Gastrocnemius medialis (tissue), 4 donors: ENCODE data around the gene NEURL2. TPM values are rescaled to one million over a fixed set of nuclear protein-coding genes. Genes with fewer than 3 reads are reported as not detected.

Experiments used
- ATAC-seq, 2 donors: fragments of 150-250 bp; one replicate each; pipeline ENCODE4 v1.9.1; 2016
- DNase-seq, 2 donors: peaks; one replicate each; pipeline ENCODE4 v3.0.0-alpha.2; 2019
- H3K27ac ChIP-seq, 4 donors: fragments of 200-600 bp; sonication (generic); 1 replicate in 1 of 4; 2 replicates in 3 of 4; pipeline ENCODE4 v1.5.1; 2016 to 2018; ENCODE audit warnings: mild to moderate bottlenecking in 2 of 4, moderate library complexity in 1 of 4
- H3K27me3 ChIP-seq, 3 donors: fragments of 200-600 bp; sonication (generic) in 2 of 3; 1 replicate in 1 of 3; 2 replicates in 2 of 3; pipeline versions ENCODE4 v1.5.1 to v1.6.0; 2016 to 2019; ENCODE audit warnings: mild to moderate bottlenecking in 1 of 3, moderate library complexity in 1 of 3
- H3K36me3 ChIP-seq, 2 donors: fragments of 200-600 bp; sonication (generic) in 1 of 2; one replicate each; pipeline ENCODE4 v1.5.1; 2017 to 2018
- H3K4me1 ChIP-seq, 2 donors: fragments of 200-600 bp; sonication (generic) in 1 of 2; one replicate each; pipeline ENCODE4 v1.5.1; 2016 to 2017; ENCODE audit warnings: mild to moderate bottlenecking in 2 of 2
- H3K4me3 ChIP-seq, 4 donors: fragments of 200-600 bp; sonication (generic) in 3 of 4; 1 replicate in 1 of 4; 2 replicates in 3 of 4; pipeline ENCODE4 v1.5.1; 2016 to 2019; ENCODE audit warnings: mild to moderate bottlenecking in 2 of 4
- H3K9me3 ChIP-seq, 3 donors: fragments of 200-600 bp; sonication (generic) in 2 of 3; 1 replicate in 1 of 3; 2 replicates in 2 of 3; pipeline ENCODE4 v1.5.1; 2016 to 2019
- CTCF ChIP-seq, 5 experiments: fragments of 450-650 bp in 3 of 5; fragments of 200-600 bp in 2 of 5; sonication (generic) in 2 of 5; IDR thresholded peaks in 4 of 5; conservative IDR thresholded peaks in 1 of 5; 1 replicate in 4 of 5; 2 replicates in 1 of 5; pipeline ENCODE4 v1.5.1; 2016 to 2019; ENCODE audit warnings: antibody characterized with exemption in 5 of 5, mild to moderate bottlenecking in 3 of 5, moderate library complexity in 3 of 5
- POLR2A ChIP-seq, 2 donors: fragments of 450-650 bp; IDR thresholded peaks; one replicate each; pipeline ENCODE4 v1.6.1; 2017; ENCODE audit warnings: antibody characterized with exemption in 2 of 2, mild to moderate bottlenecking in 2 of 2, moderate library complexity in 2 of 2
- in situ Hi-C, 4 donors: fragments of 200-750 bp; cut with MboI; loops; one replicate each; pipeline versions ENCODE4 v1.15.0 to v1.8.0; 2017; ENCODE audit warnings: low sequenced_read_pairs in 4 of 4
- intact Hi-C: fragments of 100-400 bp; cut with DNase I; formaldehyde crosslinking; loops from one replicate; pipeline ENCODE4 v1.15.1; 2023; ENCODE audit warnings: low total_unique reads
- total RNA-seq, 4 donors: library from RNA; depleted of rRNA; stranded (reverse); fragments of >200 nt; gene quantifications; one replicate each; pipeline versions ENCODE4 v1.1.0 to v1.2.3, GENCODE V29; 2016

Gene NEURL2
- total RNA-seq, 4 donors from 2014 or later = 4.9 to 24.1 (median 10.2) TPM

- ATAC-seq (peak; percentile 65 to 68), DNase-seq (peak; percentile 56 to 77)
- no peaks in the 10 kb centered on the region for H3K9me3 ChIP-seq
- TF ChIP-seq POLR2A (IDR thresholded peaks at IDR 0.05) = peak in 1 of 2 donors; percentile 19
- TF ChIP-seq CTCF (IDR thresholded peaks at IDR 0.05 in 4 of 5, conservative IDR thresholded peaks at IDR 0.05 in 1 of 5) = peak; percentile 34 to 72 (median 56)
- H3K36me3 ChIP-seq = peaks cover 0 to 42% of the 10 kb centered on the region in 2 donors
- peaks cover 22 to 26% of the 10 kb centered on the region in 2 donors for H3K4me1 ChIP-seq
- intact Hi-C loops (loop anchor here (1.0 to 2.0 kb wide), 3 partner anchors 44 to 91 kb away; partner anchors contain the start of gene PCIF1), in situ Hi-C loops (no loop called here)
- H3K4me3 ChIP-seq = peak overlapping the region; percentile 76 to 96 (median 88)
- H3K27ac ChIP-seq = peak overlapping the region; percentile 87 to 98 (median 96)
- H3K27me3 ChIP-seq = no peaks in the 10 kb centered on the region
Observed at GRCh38 chr20:45890077-45890984, 677 bp downstream of the NEURL2 start.

GRCh38 chr20:45888681-45889080 is 2.3 kb downstream of the NEURL2 start:
- no peak for DNase-seq
- Histone ChIP-seq H3K27ac (peak overlapping the region in 1 of 4 donors; percentile 98), H3K9me3 (no peaks in the 10 kb centered on the region), H3K4me1 (peaks cover 22 to 26% of the 10 kb centered on the region in 2 donors), H3K4me3 (no peak overlapping the region), H3K36me3 (peaks cover 0 to 28% of the 10 kb centered on the region in 2 donors), H3K27me3 (no peaks in the 10 kb centered on the region)
- intact Hi-C loops = no loop called here
- TF ChIP-seq POLR2A (IDR thresholded peaks at IDR 0.05) (no peak), CTCF (IDR thresholded peaks at IDR 0.05 in 4 of 5, conservative IDR thresholded peaks at IDR 0.05 in 1 of 5) (no peak)
- no peak for ATAC-seq
- in situ Hi-C loops = loop anchor here in 1 of 4 donors (10.0 kb wide), 1 partner anchor 94 kb away; the partner anchor contains the start of genes DNTTIP1 and WFDC3

GRCh38 chr20:45887346-45887715 is 3.7 kb downstream of the NEURL2 start, which contains the start of gene SPATA25:
SPATA25 (minus strand) TSS chr20:45887622; CDS start chr20:45887590, 32 bp downstream.
- Histone ChIP-seq H3K4me1 (peaks cover 18 to 25% of the 10 kb centered on the region in 2 donors), H3K4me3 (no peak within 1 kb of the TSS), H3K27me3 (no peaks in the 10 kb centered on the region), H3K27ac (peak within 1 kb of the TSS in 1 of 4 donors; percentile 98), H3K36me3 (peaks cover 0 to 26% of the 10 kb centered on the region in 2 donors), H3K9me3 (no peaks in the 10 kb centered on the region)
- DNase-seq (no peak), ATAC-seq (no peak)
- TF ChIP-seq POLR2A (IDR thresholded peaks at IDR 0.05) = no peak
- TF ChIP-seq CTCF (IDR thresholded peaks at IDR 0.05 in 4 of 5, conservative IDR thresholded peaks at IDR 0.05 in 1 of 5) = no peak
- intact Hi-C loops = no loop called here
- in situ Hi-C loops = loop anchor here in 1 of 4 donors (10.0 kb wide), 1 partner anchor 93 kb away; the partner anchor contains the start of genes DNTTIP1 and WFDC3

- intact Hi-C loops = no loop called here
- in situ Hi-C loops = loop anchor here in 1 of 4 donors (10.0 kb wide), 1 partner anchor 92 kb away; the partner anchor contains the start of genes DNTTIP1 and WFDC3
- H3K4me1 ChIP-seq = peaks cover 16 to 22% of the 10 kb centered on the region in 2 donors
- no peaks in the 10 kb centered on the region for H3K9me3 ChIP-seq
- H3K27me3 ChIP-seq = no peaks in the 10 kb centered on the region
- H3K27ac ChIP-seq = no peak overlapping the region
- ATAC-seq = no peak
- H3K4me3 ChIP-seq = no peak overlapping the region
- TF ChIP-seq POLR2A (IDR thresholded peaks at IDR 0.05) = no peak
- no peak for TF ChIP-seq CTCF (IDR thresholded peaks at IDR 0.05 in 4 of 5, conservative IDR thresholded peaks at IDR 0.05 in 1 of 5)
- no peak for DNase-seq
- H3K36me3 ChIP-seq = peaks cover 0 to 25% of the 10 kb centered on the region in 2 donors
Observed at GRCh38 chr20:45886590-45887345, 4.2 kb downstream of the NEURL2 start.
